ENCODE data around the gene DYDC1.
"Not testable (repeated sequence)": the region's sequence is repeated elsewhere in the genome, so short reads cannot be mapped to it uniquely, and the experiment has no call there.

DYDC1 gene

GRCh38 chr10:80356563-80356988 lies at the start of gene DYDC1, which contains the start of gene DYDC2:
Gene DYDC1 (minus strand): TSS chr10:80356755. CDS start chr10:80352601, 4,154 bp downstream.
Gene DYDC2 (plus strand): TSS chr10:80356781. CDS start chr10:80362444, 5,663 bp downstream.
- peak; percentile 36 to 45 for DNase-seq (ENCODE audit: low read depth in 2 of 2)

- DNase-seq (ENCODE audit: low read depth in 2 of 2): no peak
Observed at GRCh38 chr10:80406204-80406603, 49.6 kb upstream of the DYDC1 start.

GRCh38 chr10:80405626-80406025 lies 49.1 kb upstream of the DYDC1 start:
- DNase-seq (ENCODE audit: low read depth in 2 of 2): no peak

GRCh38 chr10:80405035-80405434 lies 48.5 kb upstream of the DYDC1 start:
- DNase-seq (ENCODE audit: low read depth in 2 of 2): no peak

GRCh38 chr10:80400136-80400804 lies 43.7 kb upstream of the DYDC1 start:
- no peak for DNase-seq (ENCODE audit: low read depth in 2 of 2)

GRCh38 chr10:80397014-80397413 lies 40.5 kb upstream of the DYDC1 start:
- no peak for DNase-seq (ENCODE audit: low read depth in 2 of 2)

GRCh38 chr10:80394358-80394916 lies 37.9 kb upstream of the DYDC1 start:
- DNase-seq (ENCODE audit: low read depth in 2 of 2): no peak

GRCh38 chr10:80392250-80392649 lies 35.7 kb upstream of the DYDC1 start:
- no peak for DNase-seq (ENCODE audit: low read depth in 2 of 2)

- no peak for DNase-seq (ENCODE audit: low read depth in 2 of 2)
Observed at GRCh38 chr10:80390740-80391139, 34.2 kb upstream of the DYDC1 start.

GRCh38 chr10:80382989-80383388 lies 26.4 kb upstream of the DYDC1 start:
- peak in 1 of 2 donors; percentile 7 for DNase-seq (ENCODE audit: low read depth in 2 of 2)

GRCh38 chr10:80380185-80380584 lies 23.6 kb upstream of the DYDC1 start:
- no peak for DNase-seq (ENCODE audit: low read depth in 2 of 2)

- DNase-seq (ENCODE audit: low read depth in 2 of 2): no peak
Observed at GRCh38 chr10:80379701-80380100, 23.1 kb upstream of the DYDC1 start.

- DNase-seq (ENCODE audit: low read depth in 2 of 2): no peak
Observed at GRCh38 chr10:80373502-80373901, 16.9 kb upstream of the DYDC1 start.

- no peak for DNase-seq (ENCODE audit: low read depth in 2 of 2)
Observed at GRCh38 chr10:80372675-80373074, 16.1 kb upstream of the DYDC1 start.

- DNase-seq (ENCODE audit: low read depth in 2 of 2): no peak
Observed at GRCh38 chr10:80371467-80371866, 14.9 kb upstream of the DYDC1 start.

- no peak for DNase-seq (ENCODE audit: low read depth in 2 of 2)
Observed at GRCh38 chr10:80365510-80365909, 9.0 kb upstream of the DYDC1 start.

GRCh38 chr10:80359644-80360043 lies 3.1 kb upstream of the DYDC1 start:
- no peak for DNase-seq (ENCODE audit: low read depth in 2 of 2)

GRCh38 chr10:80358925-80359324 lies 2.4 kb upstream of the DYDC1 start:
- not testable (repeated sequence) for DNase-seq (ENCODE audit: low read depth in 2 of 2)

GRCh38 chr10:80357851-80358125 lies 1.2 kb upstream of the DYDC1 start:
- DNase-seq (ENCODE audit: low read depth in 2 of 2): no peak

- DNase-seq (ENCODE audit: low read depth in 2 of 2): no peak
Observed at GRCh38 chr10:80356989-80357850, 665 bp upstream of the DYDC1 start.

GRCh38 chr10:80351220-80351619 lies 5.3 kb downstream of the DYDC1 start:
- DNase-seq (ENCODE audit: low read depth in 2 of 2): no peak

- no peak for DNase-seq (ENCODE audit: low read depth in 2 of 2)
Observed at GRCh38 chr10:80350251-80350650, 6.3 kb downstream of the DYDC1 start.

- DNase-seq (ENCODE audit: low read depth in 2 of 2): no peak
Observed at GRCh38 chr10:80344912-80345311, 11.6 kb downstream of the DYDC1 start.

All from activated CD4-positive, alpha-beta T cell treated with anti-CD3 and anti-CD28 coated beads for 24 hours (primary cell).